Posterior vena cava (tissue), 2 donors: ENCODE measurements around the gene PPP1R9A. TPM values are rescaled to one million over a fixed set of nuclear protein-coding genes. Genes with fewer than 3 reads are reported as not detected.
"Not testable (repeated sequence)": the region's sequence is repeated elsewhere in the genome, so short reads cannot be mapped to it uniquely, and the experiment has no call there.

Experiments
- DNase-seq: peaks from one replicate; pipeline ENCODE4 v3.0.0-alpha.2; 2020; ENCODE audit warnings: low spot score
- intact Hi-C, 2 donors: fragments of 100-400 bp; cut with DNase I; formaldehyde crosslinking; loops; one replicate each; pipeline versions ENCODE4 v1.14.1 to v1.14.2; 2022 to 2023
- total RNA-seq, 2 donors: library from RNA; stranded (reverse); fragmentation: NEBNext Ultra II Directional; extraction: Animal tissue kit (Norgen Biotek cat#: 25700); gene quantifications; one replicate each; pipeline ENCODE4 v1.2.1, GENCODE V29; 2021
- donor health status: DM: yes; HTN: yes; CAD: no.
- donor health status: DM: yes; HTN: yes; CAD: no.

Gene PPP1R9A
- total RNA-seq, 2 donors from 2014 or later: 7.3 to 15.5 TPM

GRCh38 chr7:94970085-94970576 lies 62.7 kb downstream of the PPP1R9A start:
- DNase-seq: no peak
- intact Hi-C loops: no loop called here

DNA sequence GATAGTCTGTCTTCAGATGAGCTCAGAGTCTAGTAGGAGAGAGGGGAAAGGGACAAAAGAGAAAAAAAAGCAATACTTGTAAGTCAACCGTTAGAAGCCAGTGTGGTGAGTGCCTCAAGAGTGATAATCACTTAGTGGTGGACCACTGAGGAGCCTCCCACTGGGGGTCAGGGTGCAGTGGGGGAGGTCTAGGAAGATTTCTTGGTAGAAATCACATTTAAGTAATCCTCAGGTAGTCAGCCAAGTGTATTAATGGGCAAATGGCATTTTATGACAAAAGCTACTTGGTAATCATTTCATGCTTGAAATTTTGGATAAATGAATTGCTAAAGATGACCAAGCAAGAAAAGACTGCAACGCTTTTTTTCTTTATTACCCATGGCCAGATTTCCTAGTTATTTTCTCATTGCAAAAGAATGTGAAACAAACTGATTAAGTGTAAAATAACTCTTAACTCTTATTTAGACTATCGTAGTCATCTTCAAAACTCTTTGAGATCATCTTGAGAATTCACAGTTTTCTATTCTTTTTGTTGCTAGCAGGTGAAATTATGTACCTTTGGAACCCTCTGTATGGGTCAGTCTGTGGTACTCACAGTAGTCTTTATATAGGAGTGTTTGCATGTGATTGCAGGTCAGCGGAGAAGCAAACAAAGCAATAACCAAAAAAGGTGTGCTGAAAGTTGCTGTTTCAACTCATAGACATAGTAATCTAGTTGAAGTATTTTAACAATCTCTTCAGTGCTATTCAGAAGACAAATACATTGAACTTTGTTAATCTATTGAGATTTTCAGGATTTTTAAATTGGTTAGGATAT lies 63.9 kb downstream of the PPP1R9A start:
- no peak for DNase-seq
- intact Hi-C loops: no loop called here

GRCh38 chr7:94972296-94972695 lies 64.9 kb downstream of the PPP1R9A start:
- DNase-seq: no peak
- intact Hi-C loops: no loop called here

GRCh38 chr7:94973844-94974243 lies 66.5 kb downstream of the PPP1R9A start:
- intact Hi-C loops: no loop called here

DNA sequence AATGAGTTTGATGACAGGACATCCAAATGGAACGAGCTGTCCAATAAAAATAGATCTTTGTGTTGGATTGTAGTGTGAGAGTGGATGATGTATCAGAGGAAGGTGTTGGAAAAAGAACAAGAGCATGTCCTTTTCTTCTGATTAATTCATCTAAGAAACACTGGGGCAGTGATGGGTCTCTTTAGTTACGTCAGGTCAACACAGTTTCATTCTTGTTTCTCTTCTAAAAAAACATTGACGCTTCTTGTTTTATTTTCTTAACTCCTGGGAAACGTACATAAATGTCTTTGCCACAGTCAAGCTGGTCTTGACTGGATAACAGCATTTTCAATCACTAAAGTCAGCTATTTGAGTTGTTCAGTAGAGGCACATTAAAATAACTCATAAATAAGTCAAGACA lies 67.0 kb downstream of the PPP1R9A start:
- no peak for DNase-seq
- intact Hi-C loops: no loop called here

More at GRCh38 chr7:94973844-94974243, 66.5 kb downstream of the PPP1R9A start:
- no peak for DNase-seq

DNA sequence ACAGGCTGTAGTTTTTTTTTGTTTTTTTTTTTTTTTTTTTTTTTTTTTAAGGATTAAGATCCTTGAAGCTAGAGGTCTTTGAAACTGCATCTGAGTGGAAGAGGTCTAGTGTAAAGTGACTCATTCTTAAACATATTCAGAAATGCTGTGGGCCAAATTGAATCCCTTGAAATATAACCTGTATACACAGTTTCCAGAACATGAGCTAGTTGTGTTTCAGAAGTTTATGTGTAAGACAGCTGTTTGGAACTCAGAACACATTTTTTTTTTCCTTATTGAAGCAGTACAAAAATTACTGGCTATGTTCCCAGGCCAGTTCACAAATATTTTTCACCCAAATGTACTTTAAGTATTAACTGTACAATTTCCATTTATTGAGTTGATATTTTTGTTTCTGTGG lies 67.9 kb downstream of the PPP1R9A start:
- no peak for DNase-seq
- intact Hi-C loops: no loop called here

DNA sequence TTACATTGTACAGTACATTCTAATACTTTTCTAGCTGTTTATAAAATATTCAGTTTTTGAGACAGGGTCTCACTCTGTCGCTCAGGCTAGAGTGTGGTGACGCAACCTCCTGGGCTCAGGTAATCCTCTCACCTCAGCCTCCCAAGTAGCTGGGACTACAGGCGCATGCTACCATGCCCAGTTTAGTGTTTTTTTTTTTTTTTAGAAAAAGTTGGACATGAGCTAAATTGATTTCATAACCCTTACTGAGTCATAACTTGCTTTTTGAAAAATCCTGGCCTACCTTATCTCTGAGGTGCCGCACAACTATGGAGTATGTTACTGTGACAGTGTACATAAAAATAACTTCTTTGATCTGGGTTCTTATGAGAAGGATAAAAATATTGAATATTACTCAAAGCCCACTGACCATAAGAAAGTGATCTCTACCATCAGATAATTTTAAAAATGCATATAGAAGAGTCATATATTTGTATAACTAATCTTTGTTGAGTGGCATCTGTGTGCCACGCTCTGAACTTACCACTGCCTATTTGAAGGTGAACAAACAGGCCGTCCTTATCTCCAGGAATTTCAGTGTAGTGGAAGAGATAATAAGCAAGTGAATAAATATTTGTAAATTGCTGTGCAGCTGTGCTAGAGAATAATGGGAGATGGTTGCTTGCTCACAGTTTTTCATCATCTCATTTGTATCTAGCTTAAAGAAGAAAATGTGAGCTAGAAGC lies 73.2 kb downstream of the PPP1R9A start:
- intact Hi-C loops: no loop called here
- DNase-seq: no peak

- intact Hi-C loops: no loop called here
These were observed 88.5 kb downstream of the PPP1R9A start for GRCh38 chr7:94995921-94996320.

DNA sequence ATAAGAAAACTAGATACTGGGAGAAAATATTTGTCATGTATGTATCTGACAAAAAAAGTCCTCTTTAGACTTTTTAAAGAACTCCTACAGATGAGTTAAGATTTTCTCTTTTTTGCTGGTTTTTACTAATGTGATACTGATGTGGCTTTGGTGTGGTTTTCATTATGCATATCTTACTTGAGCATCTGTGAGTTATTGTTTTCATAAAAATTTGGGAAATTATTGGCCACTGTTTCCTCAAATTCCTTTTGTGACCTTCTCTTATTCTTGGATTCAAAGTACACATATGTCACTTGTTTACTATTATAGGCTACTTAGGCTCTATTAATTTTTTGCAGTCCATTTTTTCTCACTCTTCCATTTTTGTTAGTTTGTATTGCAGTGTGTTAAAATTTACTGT lies 89.0 kb downstream of the PPP1R9A start:
- intact Hi-C loops: no loop called here
- no peak for DNase-seq

More at GRCh38 chr7:94995921-94996320, 88.5 kb downstream of the PPP1R9A start:
- no peak for DNase-seq

GRCh38 chr7:94997547-94997946 lies 90.2 kb downstream of the PPP1R9A start:
- no peak for DNase-seq
- intact Hi-C loops: no loop called here

GRCh38 chr7:94998266-94999068 lies 91.1 kb downstream of the PPP1R9A start:
- intact Hi-C loops: no loop called here
- DNase-seq: no peak

DNA sequence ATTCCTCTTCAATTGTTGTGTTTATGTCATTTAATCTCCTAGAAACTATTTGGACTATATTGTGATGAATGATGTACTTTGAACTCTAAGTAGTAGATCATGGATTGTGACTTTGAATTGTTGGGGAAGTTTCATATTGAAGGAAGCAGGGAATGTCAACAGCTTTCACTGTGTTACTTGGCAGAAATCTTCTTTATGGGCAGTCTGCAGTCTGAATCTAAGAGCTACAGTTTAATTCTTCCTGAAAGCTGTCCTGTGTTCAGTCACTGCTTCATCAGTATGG lies 91.6 kb downstream of the PPP1R9A start:
- intact Hi-C loops: no loop called here
- DNase-seq: no peak

DNA sequence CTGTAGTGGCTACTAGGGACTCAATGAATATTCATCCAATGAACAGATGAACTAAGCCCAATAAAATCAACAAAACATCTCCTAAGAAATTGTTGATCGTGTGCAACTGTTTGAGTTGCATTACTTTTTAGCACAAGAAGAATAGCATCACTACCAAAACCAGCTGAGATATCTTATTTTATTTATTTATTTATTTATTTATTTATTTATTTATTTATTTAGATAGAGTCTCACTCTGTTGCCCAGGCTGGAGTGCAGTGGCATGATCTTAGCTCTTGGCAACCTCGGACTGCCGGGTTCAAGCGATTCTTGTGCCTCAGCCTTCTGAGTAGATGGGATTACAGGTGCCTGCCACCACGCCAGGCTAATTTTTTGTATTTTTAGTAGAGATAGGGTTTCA lies 92.2 kb downstream of the PPP1R9A start:
- intact Hi-C loops, DNase-seq: not testable (repeated sequence)

GRCh38 chr7:95001258-95001657 lies 93.9 kb downstream of the PPP1R9A start:
- DNase-seq: no peak
- intact Hi-C loops: no loop called here

- no peak for DNase-seq
These were observed 94.6 kb downstream of the PPP1R9A start for GRCh38 chr7:95001815-95002561.

GRCh38 chr7:95002775-95003174 lies 95.4 kb downstream of the PPP1R9A start:
- no peak for DNase-seq
- intact Hi-C loops: no loop called here

More at GRCh38 chr7:95001815-95002561, 94.6 kb downstream of the PPP1R9A start:
- intact Hi-C loops: no loop called here

DNA sequence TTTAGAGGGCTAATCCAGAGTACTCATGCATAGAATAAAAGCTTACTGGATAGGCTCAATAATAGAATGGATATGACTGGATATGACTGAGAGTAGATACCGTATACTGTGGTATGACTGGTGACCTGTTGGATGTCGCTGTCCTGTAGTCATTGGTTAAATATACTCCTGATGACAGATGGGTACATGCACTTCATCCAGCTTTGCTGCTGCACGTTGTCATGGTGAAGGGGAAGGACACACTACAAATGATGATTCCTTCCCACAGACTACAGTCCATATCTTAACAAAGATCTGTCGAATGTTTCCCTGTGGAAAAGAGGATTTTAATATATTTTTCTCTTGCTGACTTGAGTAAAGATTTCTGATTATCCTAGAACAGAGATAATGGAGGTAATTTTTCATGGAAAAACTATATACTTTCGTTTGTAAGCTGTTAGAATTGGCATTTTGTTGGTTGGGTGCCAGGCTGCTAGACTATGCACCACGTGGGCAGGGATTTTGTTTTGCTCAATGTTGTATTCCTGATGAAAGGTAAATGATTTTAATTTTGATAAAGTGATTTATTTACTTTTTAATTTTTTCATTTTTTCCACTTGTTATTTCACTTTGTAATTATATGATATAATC lies 97.3 kb downstream of the PPP1R9A start:
- intact Hi-C loops: no loop called here
- no peak for DNase-seq

DNA sequence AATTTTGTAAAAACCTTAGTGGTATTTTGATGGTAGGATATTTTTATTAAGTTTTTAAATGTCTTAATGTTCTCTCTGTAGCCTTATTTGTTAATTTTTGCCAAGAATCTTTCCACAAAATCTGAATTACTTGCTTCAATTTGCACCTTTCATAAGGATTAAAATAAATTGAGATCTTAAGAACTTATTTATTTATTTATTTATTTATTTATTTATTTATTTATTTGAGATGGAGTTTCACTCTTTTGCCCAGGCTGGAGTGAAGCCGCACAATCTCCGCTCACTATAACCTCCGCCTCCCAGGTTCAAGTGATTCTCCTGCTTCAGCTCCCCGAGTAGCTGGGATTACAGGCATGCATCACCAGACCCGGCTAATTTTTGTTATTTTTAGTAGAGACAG lies 98.6 kb downstream of the PPP1R9A start:
- intact Hi-C loops: no loop called here
- no peak for DNase-seq

DNA sequence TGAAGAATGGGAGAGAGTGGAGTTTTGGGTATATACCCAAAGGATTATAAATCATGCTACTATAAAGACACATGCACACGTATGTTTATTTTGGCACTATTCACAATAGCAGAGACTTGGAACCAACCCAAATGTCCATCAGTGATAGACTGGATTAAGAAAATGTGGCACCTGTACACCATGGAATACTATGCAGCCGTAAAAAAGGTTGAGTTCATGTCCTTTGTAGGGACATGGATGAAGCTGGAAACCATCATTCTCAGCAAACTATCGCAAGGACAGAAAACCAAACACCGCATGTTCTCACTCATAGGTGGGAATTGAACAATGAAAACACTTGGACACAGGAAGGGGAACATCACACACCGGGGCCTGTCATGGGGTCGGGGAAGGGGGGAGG lies 101.4 kb downstream of the PPP1R9A start:
- DNase-seq, intact Hi-C loops: not testable (repeated sequence)
